GM21529 (cell line): ENCODE measurements around the gene OSBPL8.

Source experiments
- ATAC-seq: cut with Tn5 transposase; IDR thresholded peaks from one replicate; pipeline ENCODE4 v1.9.1; 2021; ENCODE audit not compliant: unreplicated experiment

OSBPL8 gene

GRCh38 chr12:76558684-76559399 is 729 bp downstream of the OSBPL8 start:
- peak; percentile 50 for ATAC-seq

- ATAC-seq = no peak
Observed at GRCh38 chr12:76556368-76556767, 3.2 kb downstream of the OSBPL8 start.

GRCh38 chr12:76555797-76556196 is 3.8 kb downstream of the OSBPL8 start:
- no peak for ATAC-seq

GRCh38 chr12:76555231-76555767 is 4.3 kb downstream of the OSBPL8 start:
- ATAC-seq = no peak

- ATAC-seq = no peak
Observed at GRCh38 chr12:76554405-76555230, 5.0 kb downstream of the OSBPL8 start.

- ATAC-seq = no peak
Observed at GRCh38 chr12:76552343-76552938, 7.1 kb downstream of the OSBPL8 start.

GRCh38 chr12:76551482-76551888 is 8.1 kb downstream of the OSBPL8 start:
- peak; percentile 71 for ATAC-seq

GRCh38 chr12:76549131-76549530 is 10.4 kb downstream of the OSBPL8 start:
- ATAC-seq = no peak

GRCh38 chr12:76548222-76548837 is 11.2 kb downstream of the OSBPL8 start:
- ATAC-seq = no peak

- ATAC-seq = no peak
Observed at GRCh38 chr12:76547526-76547925, 12.0 kb downstream of the OSBPL8 start.

- ATAC-seq = no peak
Observed at GRCh38 chr12:76546889-76547288, 12.7 kb downstream of the OSBPL8 start.

GRCh38 chr12:76545486-76545885 is 14.1 kb downstream of the OSBPL8 start:
- no peak for ATAC-seq

- ATAC-seq = no peak
Observed at GRCh38 chr12:76544601-76545261, 14.8 kb downstream of the OSBPL8 start.

GRCh38 chr12:76543813-76544347 is 15.7 kb downstream of the OSBPL8 start:
- ATAC-seq = no peak

GRCh38 chr12:76542908-76543307 is 16.7 kb downstream of the OSBPL8 start:
- no peak for ATAC-seq

GRCh38 chr12:76539727-76540126 is 19.8 kb downstream of the OSBPL8 start:
- no peak for ATAC-seq

GRCh38 chr12:76537923-76538322 is 21.6 kb downstream of the OSBPL8 start:
- no peak for ATAC-seq

GRCh38 chr12:76536546-76536945 is 23.0 kb downstream of the OSBPL8 start:
- ATAC-seq = no peak

GRCh38 chr12:76535170-76535569 is 24.4 kb downstream of the OSBPL8 start:
- no peak for ATAC-seq

GRCh38 chr12:76533331-76533730 is 26.2 kb downstream of the OSBPL8 start:
- no peak for ATAC-seq
